Measurements from ENCODE around the gene RASAL2. TPM values are rescaled to one million over a fixed set of nuclear protein-coding genes. Genes with fewer than 3 reads are reported as not detected.

Gene RASAL2
- polyA plus RNA-seq, 1 experiment = 27.7 TPM

GRCh38 chr1:178160736-178161475 lies 67.0 kb downstream of the RASAL2 start:
- Histone ChIP-seq H3K4me3 (ENCODE audit: low read depth, low read length) (no peak overlapping the region), H3K27me3 (ENCODE audit: control insufficient read depth, insufficient read depth, low read length) (no peaks in the 10 kb centered on the region), H3K36me3 (ENCODE audit: control insufficient read depth, insufficient read depth, low read length) (no peaks in the 10 kb centered on the region)
- no peak for DNase-seq (ENCODE audit: low read depth)
- no peak for TF ChIP-seq CTCF (IDR thresholded peaks at IDR 0.05; ENCODE audit: insufficient read depth, low read depth, low read length)
- POLR2A ChIA-PET = no interaction called here
- CTCF ChIA-PET = no interaction called here

GRCh38 chr1:178161516-178161915 lies 67.6 kb downstream of the RASAL2 start:
- H3K27me3 ChIP-seq (ENCODE audit: control insufficient read depth, insufficient read depth, low read length) = no peaks in the 10 kb centered on the region
- ChIA-PET CTCF (interaction anchor here (0.6 kb wide), 1 partner anchor 77 kb away, joined by 3 read pairs; no protein-coding TSS in a partner anchor), POLR2A (interaction anchor here (0.6 kb wide), 1 partner anchor 68 kb away, joined by 5 read pairs; the partner anchor contains the start of gene RASAL2)
- TF ChIP-seq CTCF (IDR thresholded peaks at IDR 0.05; ENCODE audit: insufficient read depth, low read depth, low read length) = no peak
- H3K4me3 ChIP-seq (ENCODE audit: low read depth, low read length) = no peak overlapping the region
- no peak for DNase-seq (ENCODE audit: low read depth)
- no peaks in the 10 kb centered on the region for H3K36me3 ChIP-seq (ENCODE audit: control insufficient read depth, insufficient read depth, low read length)

DNA sequence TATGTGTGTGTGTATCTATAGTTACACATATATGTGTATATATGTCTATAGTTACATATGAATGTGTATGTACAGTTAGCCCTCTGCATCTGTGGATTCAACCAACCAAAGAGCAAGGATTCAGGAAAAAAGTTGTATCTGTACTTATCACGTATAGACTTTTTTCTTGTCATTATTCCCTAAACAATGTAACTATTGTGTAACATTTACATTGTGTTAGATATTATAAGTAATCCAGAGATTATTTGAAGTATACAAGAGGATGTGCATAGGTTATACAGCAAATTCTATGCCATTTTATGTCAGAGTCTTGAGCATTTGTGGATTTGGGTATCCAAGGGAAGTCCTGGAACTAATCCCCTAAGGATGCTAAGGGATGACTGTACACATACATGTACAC lies 71.3 kb downstream of the RASAL2 start:
- no peak for DNase-seq (ENCODE audit: low read depth)
- Histone ChIP-seq H3K27me3 (ENCODE audit: control insufficient read depth, insufficient read depth, low read length) (no peaks in the 10 kb centered on the region), H3K4me3 (ENCODE audit: low read depth, low read length) (no peak overlapping the region), H3K36me3 (ENCODE audit: control insufficient read depth, insufficient read depth, low read length) (no peaks in the 10 kb centered on the region)
- no peak for TF ChIP-seq CTCF (IDR thresholded peaks at IDR 0.05; ENCODE audit: insufficient read depth, low read depth, low read length)
- ChIA-PET CTCF (no interaction called here), POLR2A (no interaction called here)

- H3K27me3 ChIP-seq (ENCODE audit: control insufficient read depth, insufficient read depth, low read length) = no peaks in the 10 kb centered on the region
- CTCF ChIA-PET = no interaction called here
- no peak overlapping the region for H3K4me3 ChIP-seq (ENCODE audit: low read depth, low read length)
- POLR2A ChIA-PET = no interaction called here
- TF ChIP-seq CTCF (IDR thresholded peaks at IDR 0.05; ENCODE audit: insufficient read depth, low read depth, low read length) = no peak
- H3K36me3 ChIP-seq (ENCODE audit: control insufficient read depth, insufficient read depth, low read length) = no peaks in the 10 kb centered on the region
- DNase-seq (ENCODE audit: low read depth) = no peak
These were observed 72.6 kb downstream of the RASAL2 start for GRCh38 chr1:178166429-178167024.

GRCh38 chr1:178168536-178168935 lies 74.6 kb downstream of the RASAL2 start:
- Histone ChIP-seq H3K36me3 (ENCODE audit: control insufficient read depth, insufficient read depth, low read length) (no peaks in the 10 kb centered on the region), H3K4me3 (ENCODE audit: low read depth, low read length) (no peak overlapping the region), H3K27me3 (ENCODE audit: control insufficient read depth, insufficient read depth, low read length) (no peaks in the 10 kb centered on the region)
- ChIA-PET CTCF (interaction anchor here (0.6 kb wide), 2 partner anchors 8 to 47 kb away, joined by 3 to 4 read pairs; no protein-coding TSS in a partner anchor), POLR2A (interaction anchor here (0.6 kb wide), 1 partner anchor 35 kb away, joined by 3 read pairs; no protein-coding TSS in a partner anchor)
- TF ChIP-seq CTCF (IDR thresholded peaks at IDR 0.05; ENCODE audit: insufficient read depth, low read depth, low read length) = no peak
- DNase-seq (ENCODE audit: low read depth) = no peak
